Superior temporal gyrus (tissue), 1 donor: ENCODE measurements around the gene REN.

ENCODE experiments used
- DNase-seq: peaks from one replicate; pipeline ENCODE4 v3.0.0-alpha.2; 2016; ENCODE audit errors: extremely low spot score

REN gene

DNA sequence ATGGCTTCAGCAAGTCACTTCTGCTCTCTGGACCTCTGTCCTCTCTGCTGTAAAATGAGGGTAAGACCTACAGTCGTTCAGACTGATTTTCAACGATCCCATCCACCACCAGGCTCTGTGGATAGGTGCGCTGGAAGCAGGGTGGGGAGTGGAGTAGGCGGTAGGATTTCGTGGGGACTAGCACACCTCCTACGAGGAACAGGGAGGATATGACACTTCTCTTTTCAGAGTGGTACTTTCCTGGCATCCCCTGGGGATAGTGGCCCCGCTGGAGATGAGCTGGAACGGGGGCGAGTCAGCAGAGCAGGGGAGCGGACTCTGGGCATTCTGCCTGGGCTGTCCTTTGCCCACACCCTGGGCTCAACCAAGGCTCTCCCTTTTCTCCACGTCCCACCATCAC lies 32.0 kb downstream of the REN start:
- no peak for DNase-seq

DNA sequence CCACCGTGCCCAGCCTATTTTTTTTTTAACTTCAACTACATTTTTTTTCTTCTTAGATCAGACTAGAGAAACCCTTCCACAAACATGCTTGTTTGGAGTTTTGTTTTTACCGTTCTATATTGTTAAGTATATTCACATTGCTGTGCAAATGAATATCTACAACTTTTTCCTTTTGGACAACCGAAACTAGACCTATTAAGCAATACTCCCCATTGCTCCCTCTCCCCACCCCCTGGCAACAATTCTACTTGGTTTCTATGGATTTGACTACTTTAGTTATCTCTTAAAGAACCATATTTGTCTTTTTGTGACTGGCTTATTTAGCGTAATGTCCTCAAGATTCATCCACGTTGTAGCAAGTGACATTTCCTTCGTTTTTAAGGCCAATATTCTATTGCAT lies 33.4 kb downstream of the REN start:
- DNase-seq = no peak

GRCh38 chr1:204131978-204132377 lies 34.2 kb downstream of the REN start:
- no peak for DNase-seq

GRCh38 chr1:204130981-204131892 lies 34.9 kb downstream of the REN start:
- DNase-seq = no peak

DNA sequence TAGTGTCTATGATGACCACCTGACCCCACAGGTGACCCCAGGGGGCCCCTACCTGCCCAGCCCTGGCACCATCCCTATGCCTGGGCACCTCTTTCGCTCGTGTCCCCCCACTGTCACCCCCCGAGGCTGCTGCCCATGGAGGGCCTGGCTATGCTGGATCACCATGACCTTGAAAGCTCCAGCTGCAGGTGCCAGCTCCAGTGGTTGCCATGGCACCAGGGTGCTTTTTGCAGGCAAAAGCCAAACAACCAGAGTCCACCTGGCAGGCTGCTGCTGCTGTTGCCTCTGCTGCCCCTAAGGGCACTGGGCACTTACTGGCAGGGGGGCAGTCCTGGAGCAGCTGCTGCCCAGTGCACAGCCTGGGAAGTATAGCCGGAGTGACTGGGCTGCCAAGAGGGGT lies 36.0 kb downstream of the REN start:
- DNase-seq = no peak

GRCh38 chr1:204128964-204129896 lies 36.9 kb downstream of the REN start:
- DNase-seq = peak; percentile 65

DNA sequence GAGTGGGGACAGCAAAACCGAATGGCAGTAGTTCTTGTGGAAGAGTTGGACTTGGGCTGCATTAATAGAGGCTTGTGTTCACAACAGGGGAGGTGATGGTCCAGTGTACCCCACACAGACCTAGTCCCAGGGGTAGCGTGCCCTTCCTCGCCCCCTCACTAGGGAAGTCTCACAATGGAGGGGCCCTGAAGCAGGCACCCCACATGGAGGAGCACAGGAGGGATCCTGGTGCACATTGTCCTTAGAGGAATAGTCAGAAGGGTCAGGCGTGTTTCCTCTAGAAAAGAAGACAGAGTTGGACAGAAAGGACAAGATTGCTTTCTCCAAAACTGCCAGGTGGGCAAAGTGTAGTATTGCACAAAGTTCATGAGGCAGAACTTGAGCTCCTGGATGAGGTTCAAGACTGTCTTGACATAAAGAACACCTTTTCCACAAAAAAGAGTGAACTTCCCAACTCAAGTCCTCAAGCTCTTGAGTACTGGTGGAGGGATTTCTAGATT lies 37.6 kb downstream of the REN start:
- DNase-seq = no peak

GRCh38 chr1:204127597-204128242 lies 38.4 kb downstream of the REN start:
- DNase-seq = peak; percentile 79

DNA sequence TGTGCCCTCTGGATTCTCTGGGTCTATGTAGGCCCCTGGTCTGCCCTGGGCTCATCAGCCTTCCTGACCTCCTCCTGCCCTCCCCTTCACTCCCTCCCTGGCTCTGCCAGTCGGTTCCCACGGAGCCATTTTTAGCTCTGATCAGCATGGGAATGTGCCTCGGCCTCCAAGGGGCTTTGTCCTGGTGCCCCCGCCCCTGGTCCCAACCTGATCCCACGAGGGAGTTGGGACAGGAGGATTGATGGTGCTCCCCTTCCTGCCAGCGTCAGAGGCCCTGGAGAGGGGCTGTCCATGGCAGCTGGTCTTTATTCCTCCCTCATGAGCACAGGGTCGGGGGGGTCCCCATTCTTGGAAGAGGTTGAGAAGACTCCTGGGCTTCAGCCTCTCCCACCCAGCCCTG lies 39.2 kb downstream of the REN start:
- no peak for DNase-seq

GRCh38 chr1:204126386-204126785 lies 39.8 kb downstream of the REN start:
- no peak for DNase-seq

GRCh38 chr1:204125759-204126351 lies 40.3 kb downstream of the REN start:
- no peak for DNase-seq

- DNase-seq = no peak
Observed at GRCh38 chr1:204124639-204125038, 41.5 kb downstream of the REN start.

- no peak for DNase-seq
Observed at GRCh38 chr1:204123376-204123775, 42.8 kb downstream of the REN start.

DNA sequence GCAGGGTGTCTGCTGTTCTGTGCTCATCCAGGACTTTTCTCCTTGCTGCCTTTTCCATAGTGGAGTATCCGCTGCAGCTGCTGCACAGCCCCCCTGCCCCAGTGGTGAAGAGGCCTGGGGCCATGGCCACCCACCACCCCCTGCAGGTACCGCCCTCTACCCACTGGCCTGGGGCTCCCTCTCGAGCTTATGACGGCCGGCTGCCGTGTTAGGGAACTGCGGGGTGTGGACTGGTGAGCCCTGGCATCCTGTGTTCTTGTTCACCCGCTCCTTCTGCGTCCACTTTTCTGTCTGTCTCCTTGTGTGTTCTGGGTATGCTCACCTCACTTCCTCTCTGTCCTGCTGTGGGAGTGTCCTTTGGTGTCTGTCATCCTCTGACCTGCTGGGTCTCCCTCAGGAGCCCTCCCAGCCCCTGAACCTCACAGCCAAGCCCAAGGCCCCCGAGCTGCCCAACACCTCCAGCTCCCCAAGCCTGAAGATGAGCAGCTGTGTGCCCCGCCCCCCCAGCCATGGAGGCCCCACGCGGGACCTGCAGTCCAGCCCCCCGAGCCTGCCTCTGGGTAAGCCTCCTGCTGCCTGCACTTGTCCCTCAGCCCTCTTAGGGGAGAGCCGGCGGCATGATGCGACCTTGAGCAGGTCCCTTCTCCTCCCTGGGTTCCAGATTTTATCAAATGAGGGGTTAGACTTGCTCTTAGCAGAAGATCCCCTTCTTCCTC lies 44.1 kb downstream of the REN start:
- DNase-seq = no peak

GRCh38 chr1:204116539-204116938 lies 49.6 kb downstream of the REN start:
- DNase-seq = no peak

DNA sequence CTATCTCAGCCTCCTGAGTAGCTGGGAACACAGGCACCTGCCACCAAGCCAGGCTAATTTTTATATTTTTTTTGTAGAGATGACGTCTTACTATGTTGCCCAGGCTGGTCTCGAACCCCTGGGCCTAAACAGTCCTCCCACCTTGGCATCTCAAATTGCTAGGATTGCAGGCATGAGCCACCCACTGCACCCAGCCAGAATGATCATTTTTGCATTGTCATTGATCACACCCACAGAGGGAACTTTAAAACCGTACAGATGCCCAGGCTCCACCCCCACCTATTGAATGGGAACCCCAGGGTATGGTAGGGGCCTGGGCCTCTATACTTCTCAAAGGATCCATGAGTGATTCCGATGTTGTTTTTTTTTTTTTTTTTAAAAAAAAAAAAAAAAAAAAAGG lies 51.0 kb downstream of the REN start:
- no peak for DNase-seq

DNA sequence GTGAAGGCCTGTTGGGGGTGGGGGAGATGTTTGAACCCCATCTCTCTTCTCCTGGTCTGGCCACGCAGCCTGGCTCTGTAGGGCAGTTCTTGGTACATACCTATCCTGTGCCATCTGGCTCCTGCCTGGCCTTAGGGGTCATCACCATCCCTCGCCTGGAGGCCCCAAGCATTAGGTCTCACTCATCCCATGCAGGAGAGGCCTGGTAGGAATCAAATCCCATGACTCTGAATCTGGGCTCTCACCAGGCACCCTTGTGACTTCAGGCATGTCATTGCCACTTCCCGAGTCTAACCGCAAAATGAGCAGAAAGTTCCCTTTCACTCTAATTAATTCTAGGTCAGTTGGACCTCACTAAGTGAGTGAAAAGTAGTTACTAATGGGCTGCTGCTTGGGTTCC lies 51.5 kb downstream of the REN start:
- no peak for DNase-seq

DNA sequence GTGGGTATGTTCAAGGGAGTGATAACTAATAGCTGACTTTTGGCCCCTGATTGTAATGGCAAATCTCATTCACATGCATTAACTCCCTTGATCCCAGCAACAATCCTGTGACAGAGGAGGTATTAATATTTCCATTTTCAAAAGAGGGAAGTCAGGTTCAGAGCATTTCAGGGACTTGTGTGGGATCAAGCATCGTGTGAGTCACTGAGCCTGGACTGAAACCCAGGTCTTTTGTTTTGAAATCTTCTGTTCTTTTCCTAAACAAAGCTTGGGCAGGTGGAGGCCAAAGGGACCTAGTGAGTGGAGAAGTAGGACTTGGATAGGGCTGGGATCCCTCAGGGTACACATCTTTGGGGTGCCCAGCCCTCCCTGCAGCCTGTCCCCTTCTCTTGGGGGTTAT lies 52.2 kb downstream of the REN start:
- no peak for DNase-seq

DNA sequence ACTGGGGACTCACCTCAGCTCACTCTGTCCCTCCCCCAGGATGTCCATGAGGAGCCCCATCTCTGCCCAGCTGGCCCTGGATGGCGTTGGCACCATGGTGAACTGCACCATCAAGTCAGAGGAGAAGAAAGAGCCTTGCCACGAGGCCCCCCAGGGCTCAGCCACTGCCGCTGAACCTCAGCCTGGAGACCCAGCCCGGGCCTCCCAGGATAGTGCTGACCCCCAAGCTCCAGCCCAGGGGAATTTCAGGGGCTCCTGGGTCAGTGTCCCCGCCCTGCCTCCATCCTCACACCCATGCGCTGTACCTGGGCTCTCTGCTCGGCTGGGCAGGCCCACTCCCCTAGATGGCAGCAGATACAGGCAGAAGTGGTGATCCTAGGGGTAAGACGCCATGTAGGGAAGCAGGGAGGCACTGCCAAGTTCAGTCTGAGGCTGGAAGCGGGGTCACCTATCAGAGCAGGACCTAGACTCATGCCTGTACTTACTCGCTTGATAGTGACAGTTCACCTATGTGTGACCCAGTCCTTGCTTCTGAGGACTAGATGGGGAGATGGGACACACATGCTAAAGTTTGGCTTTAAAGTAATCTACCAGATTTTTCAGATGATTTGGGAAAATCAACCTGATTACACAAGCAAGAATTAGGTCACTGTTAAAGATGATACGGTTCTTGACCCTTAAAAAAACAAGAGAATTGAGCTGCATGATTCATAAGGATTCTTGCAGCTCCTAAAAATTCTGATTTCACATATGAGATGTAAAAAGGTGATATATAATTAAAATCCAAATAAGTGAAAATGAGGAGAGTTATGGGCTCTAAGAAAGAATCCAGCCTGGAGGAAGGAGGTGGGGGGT lies 53.0 kb downstream of the REN start:
- no peak for DNase-seq
